Activated CD8-positive, alpha-beta memory T cell treated with anti-CD3 and anti-CD28 coated beads, Interleukin-2, amount 50 U/mL, for 48 hours (primary cell): Measurements from ENCODE around the gene SIX1.

Experiments used
- DNase-seq: peaks from one replicate; pipeline ENCODE4 v3.0.0-alpha.2; 2020

SIX1 gene

GRCh38 chr14:60648934-60649874, at the start of gene SIX1:
Gene SIX1, minus strand, starts transcription at chr14:60649477. Its CDS starts 288 bp downstream, at chr14:60649189.
- peak; percentile 67 for DNase-seq

- DNase-seq = no peak
Observed at GRCh38 chr14:60695327-60695726, 46.0 kb upstream of the SIX1 start.

DNA sequence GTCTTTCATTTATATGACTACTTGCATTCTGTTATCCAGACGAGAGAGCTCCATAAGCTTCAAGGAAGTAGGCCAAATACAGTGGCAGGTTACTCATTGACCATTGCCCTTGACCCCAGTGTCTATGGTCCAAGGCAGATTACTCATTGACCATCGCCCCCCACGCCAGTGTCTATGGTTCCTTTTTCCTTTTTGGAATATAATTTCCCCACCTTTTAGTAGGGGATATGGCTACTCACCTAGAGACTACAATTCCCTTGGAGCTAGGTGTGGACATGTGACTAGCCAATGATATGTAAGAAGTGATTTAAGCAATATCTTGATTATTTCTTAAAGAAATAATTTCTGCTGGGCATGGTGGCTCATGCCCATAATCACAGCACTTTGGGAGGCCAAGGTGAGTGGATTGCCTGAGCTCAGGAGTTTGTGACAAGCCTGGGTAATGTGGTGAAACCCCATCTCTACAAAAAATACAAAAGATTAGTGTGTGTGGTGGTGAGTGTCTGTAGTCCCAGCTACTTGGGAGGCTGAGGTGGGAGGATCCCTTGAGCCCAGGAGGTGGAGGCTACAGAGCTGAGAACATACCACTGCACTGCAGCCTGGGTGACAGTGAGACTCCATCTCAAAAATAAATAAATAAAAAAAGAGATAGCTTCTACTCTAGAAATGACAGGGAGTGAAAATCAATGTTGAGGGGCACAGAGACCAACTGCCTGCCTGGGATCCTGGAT, 42.3 kb upstream of the SIX1 start:
- DNase-seq = no peak

DNA sequence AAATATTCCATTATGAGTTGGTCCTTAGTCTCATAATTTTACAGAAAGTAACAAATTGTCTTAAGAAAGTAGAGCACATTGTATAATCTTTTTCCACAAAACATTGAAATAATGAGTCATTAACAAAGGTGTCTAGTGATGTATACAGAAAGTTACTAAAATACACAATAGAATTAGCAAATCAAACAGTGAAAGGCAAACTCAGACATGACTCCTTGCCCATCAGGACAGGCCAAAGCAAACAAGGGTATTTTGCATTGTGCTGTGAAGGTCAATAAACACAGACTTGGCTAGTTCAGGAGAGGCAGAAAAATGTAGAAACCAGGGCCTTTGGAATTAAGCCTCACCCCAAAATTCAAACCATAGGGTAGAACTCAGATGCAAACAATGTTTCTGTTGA, 37.6 kb upstream of the SIX1 start:
- DNase-seq = no peak

DNA sequence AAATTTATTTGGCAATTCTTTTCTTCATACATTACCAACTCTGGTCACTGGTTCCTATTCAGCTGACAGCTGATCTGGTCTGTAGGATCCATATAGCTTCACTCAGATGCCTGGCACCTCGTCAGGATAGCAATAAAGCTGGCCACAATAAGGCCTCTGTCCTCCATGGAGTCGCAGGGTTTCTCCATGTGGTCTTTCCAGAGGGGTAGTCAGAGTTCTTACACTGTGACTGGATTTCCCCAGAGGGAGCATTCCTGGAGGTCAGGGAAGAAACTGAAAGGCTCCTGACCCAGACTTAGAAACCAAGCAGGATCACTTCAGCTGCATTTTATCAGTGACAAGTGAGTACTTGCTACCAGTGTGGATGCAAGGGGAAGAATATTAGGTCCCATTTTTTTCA, 34.9 kb upstream of the SIX1 start:
- DNase-seq = no peak

GRCh38 chr14:60681271-60681670, 32.0 kb upstream of the SIX1 start:
- DNase-seq = no peak

- no peak for DNase-seq
Observed at GRCh38 chr14:60680511-60680910, 31.2 kb upstream of the SIX1 start.

DNA sequence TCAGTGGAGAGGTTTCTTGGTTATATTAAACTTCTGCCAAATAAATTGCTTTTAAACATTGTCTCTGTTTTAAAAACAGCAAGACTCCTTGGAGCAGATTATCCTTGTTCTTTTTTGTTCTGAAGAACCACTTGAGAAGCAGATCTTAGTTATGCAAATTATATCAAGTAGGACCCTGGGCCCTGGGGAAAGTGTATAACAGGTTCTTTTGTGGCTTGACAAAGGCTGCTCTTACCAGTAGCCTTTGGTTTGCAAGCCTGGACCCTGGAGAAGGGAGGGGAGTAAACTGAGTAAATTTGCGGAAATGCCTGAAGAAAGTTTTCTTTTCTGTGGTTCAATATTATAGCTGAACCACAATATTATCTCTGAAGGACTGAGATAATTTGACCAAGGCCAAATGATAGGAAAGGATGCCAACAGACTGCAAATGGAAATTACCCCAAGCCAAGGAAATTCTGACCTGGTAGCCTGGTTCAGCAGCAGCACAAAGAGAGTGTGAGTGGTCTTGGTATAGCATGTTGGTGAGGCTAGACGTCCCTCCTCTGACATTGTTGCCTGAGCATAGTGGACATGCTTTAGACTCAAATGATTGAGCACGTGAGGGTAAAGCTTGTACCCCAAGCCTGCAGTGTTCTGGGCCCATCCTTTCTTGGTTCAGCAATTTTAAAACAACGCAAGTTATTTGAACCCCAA, 30.4 kb upstream of the SIX1 start:
- no peak for DNase-seq

- no peak for DNase-seq
Observed at GRCh38 chr14:60677701-60678100, 28.4 kb upstream of the SIX1 start.

DNA sequence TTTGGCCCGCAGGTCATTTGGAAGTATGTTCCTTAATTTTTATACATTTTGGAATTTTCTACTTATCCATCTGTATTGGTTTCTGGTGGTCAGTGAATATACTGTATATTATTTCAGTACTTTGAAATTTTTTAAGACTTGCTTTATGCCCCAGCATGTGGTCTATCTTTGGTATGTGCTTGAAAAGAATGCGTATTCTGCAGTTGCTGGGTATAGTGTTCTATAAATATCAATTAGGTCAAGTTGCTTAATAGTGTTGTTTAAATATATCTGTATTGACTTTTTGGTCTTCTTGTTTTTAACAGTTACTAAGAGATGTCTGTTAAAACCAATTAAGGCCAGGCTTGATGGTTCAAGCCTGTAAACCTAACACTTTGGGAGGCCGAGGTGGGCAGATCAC, 21.7 kb upstream of the SIX1 start:
- no peak for DNase-seq

DNA sequence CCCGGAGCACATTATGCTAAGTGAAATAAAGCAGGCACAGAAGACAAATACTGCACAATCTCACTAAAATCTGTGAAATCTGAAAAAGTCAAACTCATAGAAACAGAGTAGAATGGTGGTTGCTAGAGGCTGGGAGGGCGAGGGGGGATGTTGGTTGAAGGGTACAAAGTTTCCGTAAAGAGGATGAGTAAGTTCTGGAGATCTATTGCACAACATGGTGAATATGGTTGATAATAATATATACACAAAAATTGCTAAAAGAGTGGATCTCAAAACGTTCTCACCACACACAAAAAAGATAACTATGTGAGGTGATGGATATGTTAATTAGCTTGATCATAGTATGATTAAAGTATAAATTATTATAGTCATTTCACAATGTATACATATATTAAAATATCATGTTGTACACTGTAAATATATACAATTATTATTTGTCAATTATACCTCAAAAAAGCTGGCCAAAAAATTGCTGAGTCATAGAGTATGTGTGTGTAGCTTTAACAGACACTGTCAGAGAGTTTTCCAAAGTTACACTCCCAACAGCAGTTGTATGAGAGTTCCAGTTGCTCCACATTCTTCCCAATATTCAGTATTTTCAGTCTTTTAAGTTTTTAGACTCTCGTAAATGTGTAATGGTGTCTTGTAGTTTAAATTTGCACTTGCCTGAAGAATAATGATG, 19.3 kb upstream of the SIX1 start:
- DNase-seq = no peak

DNA sequence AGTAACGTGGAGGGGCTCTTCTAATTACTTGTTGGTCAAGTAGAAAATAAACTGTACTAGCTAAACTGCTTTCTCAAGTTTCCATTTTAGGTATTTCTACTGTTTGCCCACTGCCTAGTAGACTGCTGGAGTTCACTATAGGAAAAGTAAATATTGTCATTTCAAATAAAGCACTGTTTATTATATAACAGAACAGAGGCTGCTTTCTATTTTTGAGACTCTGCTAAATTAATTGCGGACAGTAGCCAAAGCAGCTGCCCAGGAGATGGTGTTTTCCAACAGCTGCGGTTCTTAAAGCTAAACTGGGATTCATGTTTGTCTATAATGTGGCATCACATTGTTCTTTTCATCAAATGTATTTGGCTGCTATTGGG, 15.9 kb upstream of the SIX1 start:
- no peak for DNase-seq

GRCh38 chr14:60662982-60663381, 13.7 kb upstream of the SIX1 start:
- no peak for DNase-seq

DNA sequence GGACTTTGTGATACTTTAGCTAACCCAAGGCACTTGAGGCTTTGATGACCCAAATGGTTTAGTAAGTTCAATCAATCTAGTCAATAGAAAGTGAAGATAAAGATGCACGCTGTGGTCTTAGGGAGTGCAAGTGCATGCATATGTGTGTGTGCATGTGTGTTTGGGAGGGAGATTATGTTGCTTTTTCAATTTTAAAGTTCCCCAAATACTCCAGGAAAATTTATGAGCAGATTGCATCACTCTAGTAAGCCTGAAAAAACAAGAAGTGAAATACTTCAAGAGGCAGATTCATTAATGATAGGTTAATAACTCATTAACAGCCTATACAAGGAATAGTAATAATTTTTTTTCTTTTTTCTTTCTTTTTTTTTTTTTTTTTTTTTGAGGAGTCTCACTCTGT, 12.4 kb upstream of the SIX1 start:
- DNase-seq = no peak

GRCh38 chr14:60658909-60659585, 9.8 kb upstream of the SIX1 start:
- DNase-seq = no peak

DNA sequence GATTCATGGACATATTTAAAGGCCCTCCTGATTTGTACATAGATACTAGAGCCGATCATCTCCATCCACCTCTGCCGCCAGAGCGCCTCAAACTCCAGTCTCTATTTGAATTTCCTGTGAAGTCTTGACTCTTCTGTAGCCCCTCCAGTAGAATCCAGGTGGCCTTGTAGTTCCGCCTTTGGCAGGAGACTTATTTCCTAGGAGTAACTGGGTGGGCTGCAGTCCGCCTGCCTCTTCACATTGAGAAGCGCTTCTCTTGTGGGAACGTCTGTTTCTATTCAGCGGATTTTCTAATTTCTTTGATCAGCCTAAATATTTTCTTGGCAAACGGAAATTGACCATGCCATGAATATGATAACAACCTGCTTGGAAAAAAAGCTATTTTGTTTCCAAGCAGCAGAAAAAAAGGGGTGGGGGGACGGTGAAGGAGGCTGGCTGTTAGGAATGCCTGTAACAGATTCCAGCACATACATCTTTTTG, 9.0 kb upstream of the SIX1 start:
- no peak for DNase-seq

GRCh38 chr14:60657456-60658210, 8.4 kb upstream of the SIX1 start:
- peak; percentile 57 for DNase-seq

GRCh38 chr14:60656686-60657455, 7.6 kb upstream of the SIX1 start:
- DNase-seq = peak; percentile 70

- DNase-seq = no peak
Observed at GRCh38 chr14:60655898-60656685, 6.8 kb upstream of the SIX1 start.
